Right renal pelvis (tissue), 4 donors: ENCODE data around the gene CYP1A2. TPM values are rescaled to one million over a fixed set of nuclear protein-coding genes. Genes with fewer than 3 reads are reported as not detected.
A peak's percentile ranks its signal among the peaks of the same experiment; 100 is the strongest.
"Not testable (repeated sequence)": the region's sequence is repeated elsewhere in the genome, so short reads cannot be mapped to it uniquely, and the experiment has no call there.

Experiments used
- DNase-seq, 4 donors: peaks; one replicate each; pipeline ENCODE4 v3.0.0-alpha.2; 2013; ENCODE audit warnings: low read depth in 4 of 4, low spot score in 3 of 4, missing footprints in 1 of 4
- polyA plus RNA-seq, 4 donors: library from polyadenylated mRNA; unstranded; fragments of 120-200 nt; gene quantifications; one replicate each; pipeline ENCODE4 v1.2.1, GENCODE V29; 2013; ENCODE audit not compliant: insufficient read length in 4 of 4

The CYP1A2 gene
- polyA plus RNA-seq, 4 donors: 0.08 to 0.24 (median 0.19) TPM; not detected in 1

GRCh38 chr15:74775894-74776293 lies 27.2 kb downstream of the CYP1A2 start:
- DNase-seq: no peak

GRCh38 chr15:74776821-74777768 lies 28.4 kb downstream of the CYP1A2 start:
- no peak for DNase-seq

DNA sequence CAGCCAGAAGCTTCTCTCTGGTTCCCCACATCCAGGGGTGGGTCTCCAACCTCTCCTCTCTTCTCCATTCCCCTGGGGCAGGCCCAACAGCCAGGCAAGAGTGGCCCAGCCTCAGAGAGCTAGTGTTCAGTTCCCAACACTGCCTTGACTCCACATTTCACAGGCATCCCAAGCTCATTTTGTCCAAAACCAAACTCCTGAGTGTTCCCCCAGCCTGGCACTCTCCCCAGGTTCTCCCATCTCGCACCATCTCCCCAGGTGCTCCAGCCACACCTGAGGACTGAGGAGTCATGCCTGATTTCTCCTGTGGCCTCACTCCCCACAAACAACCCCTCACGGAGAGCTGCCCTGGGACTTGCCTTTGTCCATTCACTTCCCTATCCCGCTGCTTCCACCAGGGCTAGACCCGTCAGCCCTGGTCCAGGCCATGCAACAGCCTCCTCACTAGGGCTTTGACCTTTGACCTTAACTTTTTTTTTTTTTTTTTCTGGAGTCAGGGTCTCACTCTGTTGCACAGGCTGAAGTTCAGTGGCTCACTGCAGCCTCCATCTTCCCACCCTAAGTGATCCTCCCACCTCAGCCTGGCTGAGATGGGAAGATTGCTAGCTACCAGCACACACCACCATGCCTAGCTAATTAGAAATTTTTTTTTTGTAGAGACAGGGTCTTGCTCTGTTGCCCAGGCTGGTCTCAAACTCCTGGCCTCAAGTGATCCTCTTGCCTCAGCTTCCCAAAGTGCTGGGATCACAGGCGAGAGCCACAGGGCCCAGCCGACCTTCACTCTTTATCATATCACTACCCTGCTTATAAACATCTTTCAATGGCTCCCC lies 29.3 kb downstream of the CYP1A2 start:
- no peak for DNase-seq

DNA sequence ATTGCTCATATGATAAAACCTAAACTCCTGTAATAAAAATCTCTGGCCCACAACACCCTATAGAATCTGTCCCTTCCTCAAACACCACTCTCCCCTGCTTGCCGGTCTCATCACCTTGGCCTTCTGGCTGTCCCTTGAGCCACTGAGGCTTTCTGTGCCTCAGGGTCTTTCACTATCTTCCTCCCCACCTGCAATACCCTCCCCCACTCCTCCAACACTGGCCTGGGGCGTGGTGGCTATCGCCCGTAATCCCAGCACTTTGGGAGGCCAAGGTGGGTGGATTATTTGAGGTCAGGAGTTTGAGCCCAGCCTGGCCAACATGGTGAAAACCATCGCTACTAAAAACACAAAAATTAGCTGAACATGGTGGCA lies 29.9 kb downstream of the CYP1A2 start:
- no peak for DNase-seq

GRCh38 chr15:74779162-74779648 lies 30.6 kb downstream of the CYP1A2 start:
- DNase-seq: no peak

DNA sequence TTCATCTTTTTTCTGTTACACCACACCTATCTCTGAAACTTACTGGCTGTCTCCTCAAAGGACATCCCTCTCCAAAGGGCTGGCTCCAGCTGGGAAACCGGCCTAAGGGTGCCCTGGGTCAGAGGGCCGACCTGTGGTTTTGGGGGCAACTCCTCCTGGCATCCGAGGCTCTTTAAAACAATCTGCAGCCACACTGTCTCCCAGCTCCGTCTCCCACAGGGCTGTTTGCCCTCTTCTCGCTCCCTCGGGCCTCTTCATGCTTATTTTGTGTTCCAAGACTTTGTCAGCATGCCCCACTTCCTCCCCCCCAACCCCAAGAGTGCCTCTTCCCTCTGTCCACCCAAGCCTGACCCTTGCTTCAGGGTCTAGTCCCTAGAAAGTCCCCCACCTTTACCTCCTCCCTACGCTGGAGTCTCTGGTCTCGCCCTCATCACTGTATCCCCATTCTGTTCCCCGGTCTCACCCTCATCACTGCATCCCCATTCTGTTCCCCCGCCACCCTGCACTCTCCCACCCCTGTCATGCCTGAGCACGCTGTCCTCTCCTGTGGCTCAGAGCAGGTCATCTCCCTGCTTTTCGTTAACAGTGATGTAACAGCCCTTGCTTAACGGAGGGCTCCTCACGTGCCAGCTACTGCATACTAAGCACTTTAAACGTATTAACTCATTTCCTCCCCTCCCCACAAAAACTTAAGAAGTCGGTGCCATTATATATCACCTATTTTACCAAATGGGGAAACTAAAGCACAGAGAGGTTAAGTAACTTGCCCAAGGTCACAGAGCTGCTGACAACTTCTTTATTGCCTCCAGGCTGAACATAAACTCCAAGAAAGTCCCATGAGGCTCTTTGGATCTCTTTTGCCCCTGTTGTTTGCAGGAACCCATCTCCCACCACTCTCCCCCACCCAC lies 32.1 kb downstream of the CYP1A2 start:
- DNase-seq: no peak

- peak in 1 of 4 donors; percentile 54 for DNase-seq
Observed at GRCh38 chr15:74781431-74782258, 33.0 kb downstream of the CYP1A2 start, which contains the start of gene CSK. TSS of gene CSK (plus strand) at chr15:74782080. CDS start at chr15:74798298, 16,218 bp downstream.

GRCh38 chr15:74782259-74783071 lies 33.8 kb downstream of the CYP1A2 start:
- no peak for DNase-seq

DNA sequence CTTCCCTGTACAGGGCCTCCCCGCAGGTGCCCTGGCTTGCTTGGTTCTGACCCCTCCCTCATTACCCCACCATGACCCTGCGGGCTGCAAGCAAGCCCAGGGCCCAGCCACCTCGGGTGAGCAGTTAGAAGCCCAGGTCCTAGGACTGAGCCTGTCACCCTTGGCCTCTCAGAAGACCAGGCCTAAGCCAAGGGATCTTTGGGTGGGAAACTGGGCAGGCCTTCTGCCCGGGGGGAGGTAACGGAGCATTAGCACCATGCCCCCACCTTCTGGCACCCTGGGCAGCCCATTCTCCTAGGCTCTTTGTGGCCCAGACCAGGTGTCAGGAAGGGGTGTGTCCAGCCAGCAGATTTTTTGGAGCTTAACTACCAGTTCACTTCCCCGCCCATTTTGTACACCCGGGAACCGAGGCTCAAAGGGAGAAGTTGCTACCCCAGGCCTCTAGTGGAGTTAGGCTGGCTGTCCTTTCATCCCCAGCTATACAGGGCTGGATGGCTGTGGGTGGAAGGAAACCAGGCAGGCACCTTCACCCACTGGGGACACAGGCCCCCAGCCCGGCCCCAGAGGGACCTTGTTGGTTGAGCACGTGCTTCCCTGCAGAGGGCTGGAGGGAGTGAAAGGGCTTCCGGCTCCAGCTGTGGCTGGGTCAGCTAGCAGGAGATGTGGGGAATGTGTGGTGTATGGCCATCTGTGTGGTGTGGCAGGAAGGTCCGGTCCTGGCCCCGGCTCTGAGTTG lies 34.6 kb downstream of the CYP1A2 start:
- DNase-seq: no peak

- DNase-seq: no peak
Observed at GRCh38 chr15:74783808-74784175, 35.1 kb downstream of the CYP1A2 start.

DNA sequence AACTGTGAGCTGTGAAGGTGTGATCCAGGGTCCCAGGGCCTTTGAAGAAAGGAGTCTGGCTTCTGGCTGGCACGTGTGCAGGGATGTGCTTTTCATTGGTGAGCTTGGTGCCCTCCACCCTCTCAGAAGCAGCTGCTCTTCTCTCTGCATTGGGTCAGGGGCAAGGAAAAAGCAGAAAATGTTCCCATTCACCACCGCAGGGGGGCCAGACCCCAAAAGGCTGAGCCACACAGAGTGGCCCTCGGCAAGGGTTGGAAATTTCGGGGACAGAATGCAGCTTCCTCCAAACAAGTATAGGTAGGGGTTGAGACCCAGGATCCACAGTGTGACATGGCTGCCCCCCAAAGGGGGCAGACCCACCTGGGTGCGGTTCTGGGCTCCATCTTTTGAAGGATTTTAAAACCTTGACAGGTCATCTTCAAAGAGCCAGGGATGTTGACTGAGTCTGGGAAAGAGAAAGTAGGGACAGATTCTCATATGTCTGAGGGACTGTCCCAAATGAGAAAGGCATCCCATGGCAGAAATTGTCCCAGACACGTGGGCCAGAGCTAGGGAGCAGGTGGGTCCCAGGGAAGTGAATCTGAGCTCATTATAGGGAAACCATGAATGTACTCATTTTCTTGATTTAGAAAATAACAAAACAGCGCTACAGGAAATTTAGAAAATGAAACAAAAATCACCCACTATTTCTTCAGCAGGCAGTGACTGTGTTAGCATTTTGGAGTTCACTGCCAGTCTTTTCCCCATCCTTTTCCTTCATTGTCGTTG lies 36.0 kb downstream of the CYP1A2 start:
- no peak for DNase-seq

GRCh38 chr15:74785194-74786032 lies 36.8 kb downstream of the CYP1A2 start:
- no peak for DNase-seq

GRCh38 chr15:74786081-74786480 lies 37.4 kb downstream of the CYP1A2 start:
- not testable (repeated sequence) for DNase-seq

- no peak for DNase-seq
Observed at GRCh38 chr15:74786551-74787165, 38.0 kb downstream of the CYP1A2 start.

DNA sequence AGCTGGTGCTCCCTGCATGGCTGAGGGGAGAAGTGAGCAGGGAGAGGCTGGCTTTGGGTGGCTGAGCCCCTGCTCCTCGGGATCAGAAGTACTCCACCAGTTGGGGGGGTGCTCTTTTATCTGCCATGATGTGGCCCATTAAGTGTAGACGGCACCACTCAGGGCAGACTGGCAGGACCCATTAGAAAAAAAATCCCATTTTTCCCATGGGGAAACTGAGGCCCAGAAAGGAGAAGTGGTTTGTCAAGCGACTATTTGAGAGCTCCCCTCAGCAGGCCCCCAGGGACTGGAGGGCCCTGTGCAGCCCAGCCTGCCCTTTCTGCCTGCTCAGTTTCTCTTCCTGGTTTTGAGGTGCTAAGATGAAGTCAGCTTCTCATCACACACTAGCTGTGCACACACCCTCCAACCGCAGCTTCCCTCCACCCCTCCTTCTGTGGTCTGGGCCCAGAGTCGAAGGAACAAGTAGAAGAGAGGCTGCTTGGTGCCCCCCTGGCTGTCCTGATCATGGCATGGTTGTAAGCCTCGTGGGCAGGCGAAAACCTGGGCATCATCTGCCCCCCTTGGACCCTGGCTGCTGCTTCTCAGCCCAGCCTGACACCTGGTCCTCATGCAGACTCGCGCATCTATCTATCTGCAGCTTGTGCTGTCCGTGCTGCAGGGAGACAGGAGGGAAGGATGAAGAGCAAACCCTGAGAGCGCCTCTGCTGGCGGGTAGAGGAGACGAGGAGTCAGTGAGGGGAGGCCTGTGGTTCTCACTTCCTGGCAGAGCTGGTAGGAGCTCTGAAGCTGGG lies 38.8 kb downstream of the CYP1A2 start:
- DNase-seq: no peak
